Tibial artery (tissue), 4 donors: ENCODE data around the gene CCNL2.

Source experiments
- DNase-seq, 2 donors: peaks; one replicate each; pipeline ENCODE4 v3.0.0-alpha.2; 2019
- H3K27ac ChIP-seq, 2 donors: fragments of 200-600 bp; sonication (generic) in 1 of 2; 1 replicate in 1 of 2; 2 replicates in 1 of 2; pipeline ENCODE4 v1.5.1; 2018 to 2019; ENCODE audit warnings: mild to moderate bottlenecking in 1 of 2
- H3K27me3 ChIP-seq, 2 donors: fragments of 200-600 bp; sonication (generic) in 1 of 2; one replicate each; pipeline versions ENCODE4 v1.5.1 to v1.6.0; 2016 to 2019
- H3K36me3 ChIP-seq, 3 donors: fragments of 200-600 bp; sonication (generic) in 2 of 3; one replicate each; pipeline ENCODE4 v1.5.1; 2016 to 2019; ENCODE audit warnings: mild to moderate bottlenecking in 2 of 3
- H3K4me1 ChIP-seq, 4 donors: fragments of 200-600 bp; sonication (generic) in 2 of 4; 1 replicate in 3 of 4; 2 replicates in 1 of 4; pipeline ENCODE4 v1.5.1; 2016 to 2019
- H3K4me3 ChIP-seq, 2 donors: fragments of 200-600 bp; sonication (generic) in 1 of 2; 1 replicate in 1 of 2; 2 replicates in 1 of 2; pipeline ENCODE4 v1.5.1; 2018 to 2019; ENCODE audit warnings: mild to moderate bottlenecking in 2 of 2
- H3K9me3 ChIP-seq, 3 donors: fragments of 200-600 bp; sonication (generic) in 1 of 3; one replicate each; pipeline ENCODE4 v1.5.1; 2016 to 2019
- CTCF ChIP-seq, 2 experiments: fragments of 200-600 bp in 1 of 2; fragments of 450-650 bp in 1 of 2; IDR thresholded peaks; one replicate each; pipeline ENCODE4 v1.5.1; 2017 to 2019; ENCODE audit warnings: antibody characterized with exemption in 2 of 2, mild to moderate bottlenecking in 1 of 2, moderate library complexity in 1 of 2
- intact Hi-C: fragments of 100-400 bp; cut with DNase I; formaldehyde crosslinking; loops from one replicate; pipeline ENCODE4 v1.15.0; 2023; ENCODE audit warnings: low total_unique reads

The CCNL2 gene

GRCh38 chr1:1351511-1352427 is 47.4 kb downstream of the CCNL2 start:
- Histone ChIP-seq H3K4me3 (no peak overlapping the region), H3K36me3 (peaks cover 9 to 27% (median 24%) of the 10 kb centered on the region in 3 donors), H3K27ac (peak overlapping the region; percentile 4 to 63), H3K9me3 (no peaks in the 10 kb centered on the region), H3K27me3 (no peaks in the 10 kb centered on the region), H3K4me1 (peaks cover 0 to 74% (median 63%) of the 10 kb centered on the region in 4 donors)
- no peak for TF ChIP-seq CTCF (IDR thresholded peaks at IDR 0.05)
- intact Hi-C loops: no loop called here
- peak in 1 of 2 donors; percentile 63 for DNase-seq

GRCh38 chr1:1349256-1350012 is 49.7 kb downstream of the CCNL2 start, which contains the start of gene DVL1:
TSS of gene DVL1 (minus strand) at chr1:1349418. CDS start at chr1:1349065, 353 bp downstream.
- peak; percentile 44 to 81 for DNase-seq
- intact Hi-C loops: loop anchor here (2.0 kb wide), 1 partner anchor 25 kb away; the partner anchor contains the start of gene AURKAIP1
- peak; percentile 53 to 55 for TF ChIP-seq CTCF (IDR thresholded peaks at IDR 0.05)

GRCh38 chr1:1348420-1349255 is 50.5 kb downstream of the CCNL2 start:
- DNase-seq: peak in 1 of 2 donors; percentile 48
- peaks cover 2 to 13% (median 10%) of the 10 kb centered on the region in 3 donors for H3K36me3 ChIP-seq
- TF ChIP-seq CTCF (IDR thresholded peaks at IDR 0.05): no peak
- H3K27me3 ChIP-seq: no peaks in the 10 kb centered on the region
- intact Hi-C loops: loop anchor here (2.0 kb wide), 1 partner anchor 26 kb away; the partner anchor contains the start of gene AURKAIP1
- no peaks in the 10 kb centered on the region for H3K9me3 ChIP-seq
- H3K27ac ChIP-seq: peak overlapping the region; percentile 64 to 66
- H3K4me3 ChIP-seq: peak overlapping the region; percentile 81 to 84
- peaks cover 0 to 74% (median 49%) of the 10 kb centered on the region in 4 donors for H3K4me1 ChIP-seq

More at GRCh38 chr1:1349256-1350012, 49.7 kb downstream of the CCNL2 start, which contains the start of gene DVL1:
- peak within 1 kb of the TSS; percentile 81 to 84 for H3K4me3 ChIP-seq
- peaks cover 7 to 21% (median 18%) of the 10 kb centered on the region in 3 donors for H3K36me3 ChIP-seq
- no peaks in the 10 kb centered on the region for H3K9me3 ChIP-seq
- H3K27ac ChIP-seq: peak within 1 kb of the TSS; percentile 87 to 88
- H3K27me3 ChIP-seq: no peaks in the 10 kb centered on the region
- peaks cover 0 to 74% (median 57%) of the 10 kb centered on the region in 4 donors for H3K4me1 ChIP-seq

- peak overlapping the region; percentile 64 to 66 for H3K27ac ChIP-seq
- peaks cover 0 to 66% (median 46%) of the 10 kb centered on the region in 4 donors for H3K4me1 ChIP-seq
- peaks cover 0 to 5% (median 2%) of the 10 kb centered on the region in 3 donors for H3K36me3 ChIP-seq
- no peaks in the 10 kb centered on the region for H3K9me3 ChIP-seq
- H3K27me3 ChIP-seq: no peaks in the 10 kb centered on the region
- intact Hi-C loops: loop anchor here (2.0 kb wide), 1 partner anchor 27 kb away; the partner anchor contains the start of gene AURKAIP1
- no peak for TF ChIP-seq CTCF (IDR thresholded peaks at IDR 0.05)
- H3K4me3 ChIP-seq: peak overlapping the region; percentile 81 to 84
- no peak for DNase-seq
Observed at GRCh38 chr1:1347663-1348419, 51.3 kb downstream of the CCNL2 start.
